HK-2 (cell line): ENCODE data around the gene BCL11B.

Experiments used
- DNase-seq: peaks from one replicate; pipeline ENCODE4 v3.0.0-alpha.2; 2018; ENCODE audit not compliant: unreplicated experiment

Gene BCL11B

DNA sequence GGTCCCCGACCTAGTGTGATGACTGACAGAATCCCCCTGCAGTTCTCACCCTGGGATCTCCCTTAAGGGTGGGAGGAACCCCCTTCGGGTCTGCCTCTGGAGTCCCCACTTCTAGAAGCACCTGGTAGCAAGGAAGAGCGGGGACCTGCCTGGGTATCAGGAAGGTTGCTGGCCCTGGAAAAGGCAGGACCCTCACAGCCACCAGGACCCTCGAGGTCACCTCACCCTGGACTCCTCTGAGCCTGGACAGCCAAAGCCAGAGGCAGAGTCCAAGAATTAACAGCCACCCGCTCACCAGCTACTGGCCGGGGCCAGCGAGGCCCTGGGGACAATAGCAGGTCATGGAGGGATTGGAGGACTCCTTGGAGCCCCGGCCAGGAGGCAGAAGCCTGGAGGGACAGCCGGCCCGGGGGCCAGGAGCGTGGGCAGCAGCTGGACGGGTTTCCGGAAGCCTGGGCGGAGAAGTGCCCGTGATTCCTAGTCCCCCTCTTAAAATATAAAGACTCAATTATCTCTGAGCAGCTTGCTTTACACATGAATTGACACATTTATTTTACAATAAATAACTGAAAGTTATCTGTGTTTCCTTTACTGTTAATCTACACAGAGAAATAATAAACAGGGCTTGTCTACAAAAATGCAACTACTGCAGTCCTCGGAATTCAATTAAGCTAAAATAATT, 17.5 kb downstream of the BCL11B start:
- no peak for DNase-seq

DNA sequence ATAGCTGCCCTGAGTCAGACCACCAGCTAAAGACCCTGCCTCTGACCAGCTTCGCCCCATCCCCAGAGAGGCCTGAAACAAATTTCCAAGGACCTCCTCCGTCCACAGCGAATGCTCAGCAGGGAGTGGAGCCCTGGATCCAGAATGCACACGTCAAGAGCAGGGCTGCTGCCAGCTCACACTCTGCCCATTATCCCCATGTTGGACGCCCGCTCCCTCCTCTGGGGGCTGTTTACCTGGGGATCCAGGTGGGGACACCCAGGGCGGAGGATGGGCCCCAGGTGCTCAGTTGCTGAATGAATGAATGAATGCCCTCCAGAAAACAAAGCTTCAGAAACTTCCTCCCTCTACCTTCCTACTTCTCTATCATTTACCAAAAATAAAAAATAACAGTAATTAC, 18.1 kb downstream of the BCL11B start:
- DNase-seq: no peak

DNA sequence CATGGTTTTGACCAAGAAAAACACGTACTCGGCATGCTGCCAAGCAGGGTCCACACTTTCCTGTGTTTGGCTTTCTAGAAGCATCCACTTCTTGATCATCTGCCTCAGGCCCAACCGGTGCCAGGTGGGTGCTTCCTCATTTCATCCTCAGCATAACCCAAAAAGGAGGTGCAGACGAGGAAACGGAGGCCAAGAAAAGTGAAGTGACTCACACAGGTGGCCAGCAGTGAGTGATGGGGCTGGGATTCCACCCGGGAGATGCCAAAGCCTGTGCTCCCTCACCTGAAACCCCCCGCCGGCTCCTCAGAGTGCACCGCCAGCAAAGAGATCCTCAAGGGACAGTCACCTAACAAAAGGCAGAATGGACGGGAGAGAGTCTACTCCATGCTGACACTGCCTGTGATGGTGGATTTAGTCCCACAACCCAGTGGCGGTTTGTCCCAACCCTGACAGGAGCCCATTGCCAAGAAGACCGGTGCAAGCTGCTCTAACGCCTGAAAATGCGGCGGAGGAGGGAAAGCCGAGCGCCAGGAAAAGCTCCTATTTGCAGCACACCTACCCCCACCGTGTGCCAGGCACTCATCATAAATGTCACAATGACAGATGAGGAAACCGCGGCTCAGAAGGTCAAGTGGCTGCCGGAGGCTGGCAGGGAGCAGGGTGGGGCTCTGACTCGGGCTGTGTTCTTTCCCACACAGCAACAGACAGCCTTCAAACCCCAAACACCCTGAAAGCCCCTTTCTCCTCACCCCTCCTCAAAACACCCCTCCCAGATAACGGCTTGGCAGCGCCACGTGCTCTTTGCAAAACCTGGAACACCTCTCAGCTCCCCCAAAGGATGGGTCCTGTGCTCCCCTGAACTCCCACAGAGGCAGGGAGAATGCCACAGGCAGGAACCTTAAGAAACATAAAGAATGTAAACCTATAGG, 18.8 kb downstream of the BCL11B start:
- DNase-seq: no peak

DNA sequence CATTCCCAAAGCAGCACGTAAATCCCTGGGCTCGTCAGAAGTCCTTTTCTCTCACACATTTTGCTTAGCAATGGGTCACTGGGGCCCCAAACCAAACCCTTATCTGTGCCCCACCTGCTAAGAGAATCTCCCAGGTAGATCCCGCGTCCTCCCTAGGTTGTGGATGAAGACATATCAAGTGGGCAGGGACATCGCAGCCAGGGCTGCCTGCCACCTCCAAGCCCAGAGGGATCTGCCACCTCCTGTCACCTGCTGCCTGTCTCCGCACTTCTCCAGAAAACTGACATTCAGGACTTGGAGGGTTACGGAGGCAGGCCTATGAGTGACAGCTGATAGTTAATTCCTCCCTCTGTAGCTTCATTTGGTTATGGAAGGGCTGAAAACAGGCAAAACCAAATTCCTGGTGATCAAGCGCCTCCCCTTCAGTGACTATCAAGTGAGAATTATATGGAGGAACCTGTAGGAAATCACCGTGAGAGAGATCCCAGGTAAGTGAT, 19.5 kb downstream of the BCL11B start:
- DNase-seq: no peak

DNA sequence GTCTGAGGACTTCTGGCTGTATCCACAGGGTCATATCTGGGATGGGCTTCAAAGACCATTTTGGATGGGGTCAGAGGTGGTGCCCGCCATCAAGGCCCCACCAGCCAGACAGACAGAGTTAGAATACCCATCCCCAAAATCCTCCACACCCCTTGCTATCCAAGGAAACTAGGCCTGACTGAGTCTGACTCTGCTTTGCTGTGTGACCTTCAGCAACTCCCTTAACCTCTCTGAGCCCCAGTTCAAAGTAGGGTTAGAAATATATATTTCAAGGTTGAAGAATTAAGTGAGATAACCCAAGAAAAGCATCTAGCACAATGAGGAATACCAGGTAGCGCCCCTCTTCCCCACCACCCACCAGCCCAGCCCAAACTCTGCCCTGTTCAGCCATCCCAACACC, 20.3 kb downstream of the BCL11B start:
- no peak for DNase-seq

DNA sequence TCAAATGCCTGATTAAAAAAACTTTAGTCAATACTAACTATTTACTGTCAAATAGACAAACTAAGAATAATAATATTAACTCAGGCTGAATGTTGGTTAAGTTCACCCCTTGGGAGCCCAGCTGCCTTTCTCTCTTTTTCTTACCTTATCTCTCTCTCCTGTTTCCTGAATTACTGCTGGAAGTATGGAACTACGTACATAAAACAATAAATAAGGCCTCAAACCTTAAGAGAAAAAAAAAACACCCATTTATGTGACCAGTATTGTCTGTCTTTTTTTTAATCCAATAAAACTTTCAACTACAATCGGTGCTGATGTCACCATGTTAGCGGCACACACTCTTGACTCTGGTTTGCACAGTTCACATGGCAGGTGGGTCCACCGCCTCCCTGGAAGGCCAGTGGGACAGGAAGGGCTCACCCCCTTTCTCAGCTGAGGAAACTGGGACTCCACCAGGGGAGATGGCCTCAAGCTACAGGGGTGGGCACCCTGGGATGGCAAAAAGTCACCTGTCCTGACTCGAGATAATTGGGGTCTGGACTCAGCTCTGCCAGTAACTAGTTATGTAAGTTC, 21.3 kb downstream of the BCL11B start:
- DNase-seq: no peak

DNA sequence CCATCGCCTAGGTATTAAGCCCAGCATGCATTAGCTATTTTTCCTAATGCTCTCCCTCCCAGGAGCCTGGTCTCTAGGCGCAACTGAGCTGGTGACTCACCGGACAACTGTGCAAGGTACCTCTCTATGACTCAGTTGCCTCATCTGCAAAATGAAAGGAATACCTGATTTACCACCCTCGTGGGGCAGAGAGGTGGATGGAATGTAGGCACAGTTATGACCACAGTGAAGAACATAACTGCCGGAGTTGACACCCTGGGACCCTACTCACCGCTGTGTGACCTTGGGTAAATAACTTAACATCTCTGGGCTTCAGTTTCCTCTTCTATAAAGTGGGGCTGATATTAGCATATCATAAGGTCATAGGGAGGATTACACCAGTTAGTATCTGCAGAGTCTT, 22.6 kb downstream of the BCL11B start:
- DNase-seq: no peak

DNA sequence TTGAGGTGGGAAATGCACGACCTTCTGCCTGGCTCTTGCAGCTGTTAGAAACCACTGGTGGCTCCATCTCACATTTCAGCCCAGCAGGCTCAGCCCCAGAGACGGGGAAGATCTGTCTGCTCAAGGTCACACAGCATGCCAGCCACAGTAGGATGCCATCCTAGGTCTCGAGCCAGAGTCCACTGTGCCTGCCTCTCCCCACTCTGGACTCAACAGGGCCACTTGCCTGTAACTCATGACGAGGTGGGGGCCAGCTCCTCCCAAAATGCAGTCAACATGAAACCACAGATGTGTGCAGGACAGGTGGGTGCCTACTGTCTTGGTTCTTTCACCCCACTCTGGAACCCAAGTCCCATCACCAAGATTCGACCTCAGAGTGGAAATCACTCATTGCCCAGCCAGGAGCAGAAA, 23.2 kb downstream of the BCL11B start:
- DNase-seq: no peak

DNA sequence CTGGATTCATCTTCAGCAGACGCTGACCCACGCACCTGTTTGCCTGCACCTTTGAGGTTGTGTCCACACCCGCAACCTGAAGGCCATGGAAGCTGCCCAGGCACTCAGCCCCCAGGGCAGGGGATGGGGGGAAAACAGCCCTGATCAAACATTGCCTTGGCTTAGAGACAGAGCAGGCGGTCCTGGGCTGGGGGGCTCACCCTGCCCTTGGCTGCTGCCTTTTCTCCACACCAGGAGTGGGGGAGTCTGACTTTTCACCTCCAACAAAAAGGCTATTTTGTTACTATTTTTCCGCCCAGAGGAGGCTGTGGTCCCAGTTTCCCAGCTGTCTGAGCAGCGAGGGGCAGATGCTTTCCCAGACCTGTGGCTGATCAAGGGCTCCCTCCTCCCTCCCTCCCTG, 24.2 kb downstream of the BCL11B start:
- DNase-seq: no peak

DNA sequence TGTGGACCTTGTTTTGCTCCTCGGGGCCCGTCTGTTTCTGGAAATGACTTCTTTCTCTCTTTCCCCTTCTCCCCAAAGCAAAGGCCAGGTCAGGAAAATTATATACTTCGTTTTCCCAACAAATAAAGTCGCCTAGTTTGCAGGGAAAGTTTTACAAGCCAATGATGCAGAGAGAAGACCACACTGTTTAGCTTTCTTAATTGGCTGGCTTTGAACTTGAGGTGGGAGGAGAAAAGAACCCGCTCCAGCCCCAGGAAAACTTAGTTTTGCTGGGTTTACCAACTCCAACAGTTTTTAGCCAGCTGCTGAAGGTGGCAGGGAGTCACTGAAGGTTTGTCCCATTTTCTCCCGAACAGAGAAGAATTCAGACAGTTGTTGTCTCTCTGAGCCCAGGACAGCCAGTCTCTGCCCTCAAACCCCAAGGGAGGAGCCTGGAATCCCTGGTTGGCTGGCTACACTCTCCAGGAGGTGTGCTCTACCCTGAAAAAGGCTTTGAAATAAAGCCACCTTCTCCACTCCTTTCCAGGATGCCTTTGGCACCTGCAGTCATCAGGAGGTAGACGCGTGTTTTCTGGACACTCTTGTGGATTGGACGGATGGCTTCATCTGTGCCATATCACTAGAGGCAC, 24.8 kb downstream of the BCL11B start:
- DNase-seq: no peak

DNA sequence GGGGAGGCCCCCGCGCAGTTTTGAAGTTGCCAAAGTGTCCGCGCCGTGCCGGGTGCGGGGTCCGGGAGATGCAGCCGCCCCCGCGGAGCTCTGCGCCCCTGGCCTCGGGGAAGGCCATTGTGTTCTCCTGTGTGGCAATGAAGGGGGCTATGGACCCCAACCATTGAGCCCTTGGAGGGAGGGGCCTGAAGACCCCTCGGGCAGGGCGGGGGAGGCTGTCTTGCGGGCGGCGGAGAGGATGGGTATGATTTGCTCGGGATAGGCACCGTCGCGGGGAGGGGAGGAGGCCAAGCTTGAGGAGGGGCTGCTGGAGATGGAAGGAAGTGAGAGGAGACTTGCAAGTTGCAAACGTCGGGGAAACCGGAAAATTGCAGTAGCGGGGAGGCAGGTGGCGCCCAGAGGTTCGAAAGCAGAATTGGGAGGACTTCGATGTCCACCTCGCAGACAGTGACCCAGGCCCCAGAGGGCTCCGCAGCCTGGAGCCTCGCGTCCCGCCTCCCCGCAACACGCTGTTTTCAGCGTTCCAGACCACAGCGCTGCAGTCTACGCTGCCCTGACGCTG, 25.4 kb downstream of the BCL11B start:
- no peak for DNase-seq

DNA sequence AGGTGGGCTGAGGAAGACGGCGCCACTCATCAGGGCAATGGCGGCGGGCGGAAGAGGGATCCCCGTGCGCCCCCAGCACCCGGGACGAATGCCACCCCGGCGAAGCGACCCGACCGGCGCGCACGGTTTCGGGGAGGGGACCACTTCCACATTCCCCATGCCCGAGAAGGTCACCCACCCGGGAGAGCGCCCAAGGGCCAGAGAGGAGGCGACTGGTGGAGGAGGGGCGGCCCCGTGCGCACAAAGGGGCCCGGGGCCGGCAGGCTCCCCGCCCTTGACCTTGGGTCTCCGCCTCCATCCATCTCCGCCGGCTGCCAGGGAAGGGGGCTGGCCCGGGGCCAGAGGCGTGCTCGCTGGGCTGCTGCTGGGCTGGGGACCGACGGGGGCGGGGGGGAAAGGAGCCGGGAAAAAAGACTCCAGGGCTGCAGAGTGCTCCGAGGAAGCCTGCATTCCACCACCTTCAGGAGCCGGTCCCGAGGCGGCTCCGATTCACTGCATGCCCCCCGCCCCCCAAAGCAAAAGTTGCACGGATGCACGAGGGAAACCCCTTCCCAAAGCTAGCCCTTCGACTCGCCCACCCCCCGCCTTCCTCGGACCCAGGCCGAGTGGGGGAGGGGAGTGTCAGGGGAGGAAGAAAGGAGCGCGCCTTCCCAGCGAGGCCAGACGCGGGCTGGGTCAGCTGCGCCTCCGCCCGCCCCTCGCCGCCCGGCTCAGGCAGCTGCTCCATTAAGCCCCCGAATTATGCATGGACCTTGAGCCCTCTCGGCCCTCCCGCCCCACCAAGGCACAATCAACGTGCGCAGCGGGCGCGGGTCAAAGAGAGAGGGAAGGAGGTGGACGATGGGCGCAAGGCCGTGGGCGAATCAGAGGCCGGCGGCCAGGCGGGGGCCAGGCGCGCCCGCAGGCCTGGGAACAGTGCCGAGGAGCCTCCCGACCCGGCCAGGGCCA, 26.2 kb downstream of the BCL11B start:
- no peak for DNase-seq

DNA sequence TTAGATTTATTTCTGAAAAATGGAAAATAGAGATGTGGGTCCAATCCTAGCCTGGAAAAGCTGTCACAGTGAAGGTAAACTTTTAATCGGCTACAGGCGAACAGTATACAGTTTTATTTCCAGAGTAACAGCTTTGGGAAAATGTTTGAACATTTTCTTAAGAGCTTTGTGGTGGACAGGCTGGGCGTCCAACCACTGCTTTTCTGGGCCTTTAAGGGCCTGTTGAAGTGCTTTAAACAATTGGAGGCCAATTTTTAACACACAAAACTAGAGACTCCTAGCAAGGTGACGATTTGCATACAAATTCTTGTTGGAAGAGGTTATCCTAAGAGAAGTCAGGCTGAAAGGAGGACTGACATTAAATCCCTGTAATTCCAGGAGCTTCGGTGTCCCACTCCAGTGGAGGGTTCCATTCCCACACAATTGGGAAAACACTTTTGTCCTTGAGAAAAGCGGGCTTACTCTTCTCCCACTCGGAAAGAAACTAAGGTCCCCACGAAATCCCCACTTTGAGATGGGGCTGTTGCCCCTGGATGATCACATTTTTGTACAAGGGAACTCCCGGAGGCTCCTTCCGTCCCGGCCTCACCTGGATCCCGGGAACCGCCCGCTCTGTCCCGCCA, 26.9 kb downstream of the BCL11B start:
- no peak for DNase-seq

DNA sequence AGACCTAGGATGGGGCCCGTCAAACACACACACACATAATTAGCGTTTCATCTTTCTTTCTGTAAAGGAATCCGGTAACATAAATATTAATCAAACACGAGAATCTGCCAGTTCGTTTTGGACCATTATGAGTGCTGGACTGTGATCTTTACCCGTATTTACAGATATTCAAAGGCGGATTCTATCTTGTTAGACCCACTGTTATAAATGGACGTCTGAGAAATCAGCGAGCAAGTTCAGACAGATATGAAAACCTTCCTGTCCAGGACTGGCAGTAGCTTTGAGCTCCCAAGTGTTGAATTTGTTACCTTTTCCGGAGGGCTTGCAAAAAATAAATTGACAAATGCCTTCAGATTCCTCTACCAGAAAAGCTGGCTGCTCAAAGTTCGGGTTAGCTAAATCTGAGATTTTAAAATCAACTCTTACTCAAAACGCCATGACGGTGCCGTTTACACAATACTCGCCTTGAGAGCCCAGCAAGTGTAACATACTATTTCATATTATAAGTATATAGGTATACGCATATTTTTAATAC, 27.6 kb downstream of the BCL11B start:
- DNase-seq: no peak

DNA sequence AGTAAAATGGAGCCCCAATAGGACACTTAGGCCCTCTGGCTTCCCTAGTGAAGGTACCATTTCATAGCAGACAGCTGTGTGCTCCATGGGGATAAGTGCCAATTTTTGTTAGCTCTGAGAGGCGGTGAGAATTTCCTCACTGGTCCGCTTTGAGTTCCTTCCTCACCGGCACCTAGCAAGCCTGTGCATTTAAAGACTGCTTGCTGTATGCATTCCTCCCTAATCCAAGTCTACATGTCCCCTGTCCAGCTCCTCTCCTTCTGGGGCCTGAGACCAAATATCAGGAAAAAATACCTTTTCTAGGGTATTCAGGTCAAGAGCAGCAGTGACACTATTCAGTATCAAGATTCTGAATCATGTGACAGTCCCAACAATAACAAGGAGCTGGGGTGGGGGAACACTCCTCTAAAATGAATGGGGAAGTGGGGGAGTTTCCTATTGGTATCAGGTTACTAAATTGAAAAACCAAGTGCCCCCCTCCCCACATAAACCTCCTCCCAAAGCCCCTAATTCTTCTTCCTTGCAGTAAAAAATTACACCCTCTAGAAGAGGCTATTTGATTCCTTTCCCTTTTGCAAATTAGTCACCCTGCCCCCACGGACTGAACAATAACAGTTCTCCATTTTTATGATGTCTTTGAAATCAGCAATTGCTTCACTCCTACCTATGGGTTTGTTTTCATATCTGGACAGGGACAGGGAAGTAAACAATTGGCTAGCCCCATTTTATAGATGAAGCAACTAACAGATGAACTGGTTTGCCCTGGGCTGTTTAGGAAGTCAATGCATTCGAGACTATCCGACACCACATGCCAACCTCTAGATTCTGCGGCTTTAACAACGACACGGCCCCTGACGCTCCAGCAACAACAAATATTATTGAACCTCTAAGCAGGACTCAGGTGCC, 28.9 kb downstream of the BCL11B start:
- no peak for DNase-seq

DNA sequence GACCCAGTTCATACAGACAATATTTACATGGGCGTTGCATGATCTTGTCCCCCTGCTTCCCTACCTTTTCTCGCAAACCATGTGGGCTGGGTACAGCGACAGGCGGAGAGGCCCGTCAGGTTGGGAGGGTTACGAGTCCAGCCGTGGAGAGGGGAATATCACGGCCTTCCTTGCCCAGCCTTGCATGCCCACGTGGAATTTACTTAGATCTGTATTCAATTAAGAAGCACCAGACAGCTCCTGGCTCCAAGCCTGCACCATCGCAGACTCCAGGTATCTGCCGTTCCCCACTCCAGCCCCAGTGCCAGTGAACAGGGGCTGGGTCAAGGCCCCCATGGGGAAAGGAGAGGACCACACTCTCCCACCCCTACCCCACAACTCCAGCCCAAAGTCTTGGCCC, 29.8 kb downstream of the BCL11B start:
- no peak for DNase-seq

DNA sequence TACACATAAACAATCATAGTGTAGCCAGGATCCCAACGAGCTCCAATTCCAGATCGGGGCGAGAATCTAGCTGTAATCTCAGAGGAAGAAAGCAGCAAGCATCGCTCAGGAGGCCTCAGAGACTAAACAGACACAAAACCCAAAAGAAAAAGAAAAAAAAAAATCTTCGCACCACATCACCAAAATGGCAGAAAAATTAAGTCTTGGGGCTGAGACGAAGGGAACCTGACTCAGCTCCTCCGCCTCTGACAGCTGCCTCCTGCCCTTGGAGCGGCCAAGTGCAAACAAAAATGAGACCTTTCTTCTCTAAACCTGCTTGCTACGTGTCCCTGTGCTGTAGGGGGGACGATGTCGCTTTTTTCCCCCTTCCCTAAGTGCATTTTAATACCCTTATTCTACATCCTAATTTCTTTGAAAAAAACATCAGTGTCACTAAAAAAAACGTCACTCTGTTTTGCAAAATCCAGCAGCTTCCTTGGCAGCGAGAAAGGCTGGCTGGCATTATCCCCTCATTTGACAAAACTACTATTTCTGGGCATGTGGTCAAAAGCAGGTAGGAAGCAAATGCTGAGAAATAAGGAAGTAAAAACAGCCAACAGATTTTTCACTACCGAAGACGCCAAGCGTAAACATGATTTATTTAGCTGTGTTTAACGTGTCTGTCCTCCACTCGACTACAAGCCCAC, 30.5 kb downstream of the BCL11B start:
- no peak for DNase-seq

DNA sequence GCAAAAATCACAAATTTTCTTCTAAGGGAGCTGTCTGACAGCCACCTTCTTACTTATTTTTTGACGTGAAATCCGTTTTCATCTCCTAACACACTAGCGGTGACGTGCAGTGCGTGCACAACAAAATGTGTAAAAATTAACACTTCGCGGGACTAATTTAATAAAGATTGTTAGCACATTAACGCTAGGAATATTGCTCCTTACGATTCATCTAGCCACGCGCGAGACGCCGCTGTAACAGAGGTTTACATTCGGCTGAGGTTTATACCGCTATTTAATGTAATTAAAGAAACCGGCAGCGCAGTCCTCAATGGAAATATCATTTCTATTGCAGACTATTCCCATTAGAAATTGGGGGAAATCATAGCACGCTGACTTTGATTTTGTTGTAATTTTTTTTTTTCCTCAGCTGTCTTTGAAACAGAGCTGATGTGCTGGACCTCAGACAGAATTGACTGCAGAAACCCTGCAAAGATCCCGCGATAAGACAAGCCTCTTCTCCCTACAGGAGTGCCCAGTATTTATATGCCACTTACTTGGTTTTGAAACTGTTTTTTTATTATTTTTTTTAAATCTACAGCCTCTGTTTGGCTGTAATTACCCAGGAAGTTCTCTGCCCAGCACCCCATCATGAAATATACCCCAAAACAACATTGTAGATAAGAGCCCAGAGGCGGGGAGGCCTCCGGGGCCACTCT, 31.2 kb downstream of the BCL11B start:
- no peak for DNase-seq
